ENCODE results near the gene PARD6G. TPM values are rescaled to one million over a fixed set of nuclear protein-coding genes. Genes with fewer than 3 reads are reported as not detected.

The PARD6G gene
- polyA plus RNA-seq, 4 donors, result 15.2 to 32.0 (median 31.0) TPM

- no peak for DNase-seq (ENCODE audit: low read depth in 4 of 4, low spot score in 3 of 4)
These were observed 28.7 kb downstream of the PARD6G start for GRCh38 chr18:80218341-80219227.

GRCh38 chr18:80213182-80213581 lies 34.1 kb downstream of the PARD6G start:
- DNase-seq (ENCODE audit: low read depth in 4 of 4, low spot score in 3 of 4), result no peak

GRCh38 chr18:80210312-80211083 lies 36.8 kb downstream of the PARD6G start:
- DNase-seq (ENCODE audit: low read depth in 4 of 4, low spot score in 3 of 4), result no peak

GRCh38 chr18:80208620-80209019 lies 38.7 kb downstream of the PARD6G start:
- DNase-seq (ENCODE audit: low read depth in 4 of 4, low spot score in 3 of 4), result no peak

GRCh38 chr18:80205294-80205693 lies 42.0 kb downstream of the PARD6G start:
- DNase-seq (ENCODE audit: low read depth in 4 of 4, low spot score in 3 of 4), result no peak

GRCh38 chr18:80204142-80204541 lies 43.2 kb downstream of the PARD6G start:
- DNase-seq (ENCODE audit: low read depth in 4 of 4, low spot score in 3 of 4), result no peak

- no peak for DNase-seq (ENCODE audit: low read depth in 4 of 4, low spot score in 3 of 4)
These were observed 44.1 kb downstream of the PARD6G start for GRCh38 chr18:80203249-80203648.

GRCh38 chr18:80202264-80202998 lies 44.9 kb downstream of the PARD6G start:
- DNase-seq (ENCODE audit: low read depth in 4 of 4, low spot score in 3 of 4), result no peak

- no peak for DNase-seq (ENCODE audit: low read depth in 4 of 4, low spot score in 3 of 4)
These were observed 45.6 kb downstream of the PARD6G start for GRCh38 chr18:80201739-80202138.

- no peak for DNase-seq (ENCODE audit: low read depth in 4 of 4, low spot score in 3 of 4)
These were observed 46.2 kb downstream of the PARD6G start for GRCh38 chr18:80200932-80201672.

- no peak for DNase-seq (ENCODE audit: low read depth in 4 of 4, low spot score in 3 of 4)
These were observed 47.0 kb downstream of the PARD6G start for GRCh38 chr18:80200171-80200931.

GRCh38 chr18:80198994-80199748 lies 48.1 kb downstream of the PARD6G start:
- no peak for DNase-seq (ENCODE audit: low read depth in 4 of 4, low spot score in 3 of 4)

GRCh38 chr18:80198391-80198790 lies 48.9 kb downstream of the PARD6G start:
- no peak for DNase-seq (ENCODE audit: low read depth in 4 of 4, low spot score in 3 of 4)

GRCh38 chr18:80197528-80197927 lies 49.8 kb downstream of the PARD6G start:
- no peak for DNase-seq (ENCODE audit: low read depth in 4 of 4, low spot score in 3 of 4)

- DNase-seq (ENCODE audit: low read depth in 4 of 4, low spot score in 3 of 4), result peak in 2 of 4 donors; percentile 22 to 43
These were observed 50.6 kb downstream of the PARD6G start for GRCh38 chr18:80196528-80197320.

- DNase-seq (ENCODE audit: low read depth in 4 of 4, low spot score in 3 of 4), result no peak
These were observed 52.3 kb downstream of the PARD6G start for GRCh38 chr18:80194874-80195570.

GRCh38 chr18:80193701-80194100 lies 53.6 kb downstream of the PARD6G start:
- no peak for DNase-seq (ENCODE audit: low read depth in 4 of 4, low spot score in 3 of 4)
